ENCODE data around the gene ORC1. TPM values are rescaled to one million over a fixed set of nuclear protein-coding genes. Genes with fewer than 3 reads are reported as not detected.

Gene ORC1
- total RNA-seq, result 5.8 and 6.2 TPM in 2 replicates

DNA sequence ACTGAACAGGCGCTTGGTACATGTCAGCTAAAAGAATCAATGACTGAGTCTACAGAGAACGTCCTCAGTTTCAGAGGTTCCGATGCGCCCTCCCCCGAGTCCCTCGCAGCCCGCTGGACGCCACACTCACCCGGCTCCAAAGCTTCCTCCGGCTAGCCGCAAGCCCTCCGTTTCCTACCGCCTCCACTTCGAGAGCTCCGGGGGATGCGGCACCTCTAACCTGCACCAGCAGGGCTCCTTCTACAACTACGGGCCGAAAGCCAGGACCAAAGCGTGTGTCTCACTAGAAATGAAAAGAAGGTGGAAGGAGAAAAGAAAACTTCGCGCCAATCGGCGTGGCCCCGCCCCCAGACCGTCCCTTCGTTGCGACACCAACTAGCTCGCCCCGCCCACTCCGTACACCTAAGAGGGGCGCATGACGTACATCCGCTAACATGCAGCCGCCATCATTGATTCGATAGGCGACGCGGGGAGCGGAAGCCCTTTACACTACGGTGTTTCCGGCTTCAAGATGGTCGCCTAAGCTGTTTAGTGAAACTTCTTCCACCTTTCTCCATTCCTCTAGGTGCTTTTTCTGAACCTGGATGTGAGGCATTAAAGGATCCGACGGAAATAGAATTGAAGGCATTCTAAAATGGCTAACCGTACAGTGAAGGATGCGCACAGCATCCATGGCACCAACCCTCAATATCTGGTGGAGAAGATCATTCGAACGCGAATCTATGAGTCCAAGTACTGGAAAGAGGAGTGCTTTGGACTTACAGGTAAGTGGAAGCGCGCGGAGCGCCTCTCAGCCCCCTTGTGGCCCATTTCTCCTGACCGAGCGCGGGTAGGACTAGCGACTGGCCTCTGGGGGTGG lies at the start of gene ORC1, which contains the start of gene PRPF38A:
ORC1 (minus strand) TSS at position 308 of the 859 bp plus-strand sequence. CDS start 2,200 bp downstream, outside the sequence.
PRPF38A (plus strand) TSS at position 487 of the 859 bp plus-strand sequence; CDS start at position 635, 148 bp downstream.

DNA sequence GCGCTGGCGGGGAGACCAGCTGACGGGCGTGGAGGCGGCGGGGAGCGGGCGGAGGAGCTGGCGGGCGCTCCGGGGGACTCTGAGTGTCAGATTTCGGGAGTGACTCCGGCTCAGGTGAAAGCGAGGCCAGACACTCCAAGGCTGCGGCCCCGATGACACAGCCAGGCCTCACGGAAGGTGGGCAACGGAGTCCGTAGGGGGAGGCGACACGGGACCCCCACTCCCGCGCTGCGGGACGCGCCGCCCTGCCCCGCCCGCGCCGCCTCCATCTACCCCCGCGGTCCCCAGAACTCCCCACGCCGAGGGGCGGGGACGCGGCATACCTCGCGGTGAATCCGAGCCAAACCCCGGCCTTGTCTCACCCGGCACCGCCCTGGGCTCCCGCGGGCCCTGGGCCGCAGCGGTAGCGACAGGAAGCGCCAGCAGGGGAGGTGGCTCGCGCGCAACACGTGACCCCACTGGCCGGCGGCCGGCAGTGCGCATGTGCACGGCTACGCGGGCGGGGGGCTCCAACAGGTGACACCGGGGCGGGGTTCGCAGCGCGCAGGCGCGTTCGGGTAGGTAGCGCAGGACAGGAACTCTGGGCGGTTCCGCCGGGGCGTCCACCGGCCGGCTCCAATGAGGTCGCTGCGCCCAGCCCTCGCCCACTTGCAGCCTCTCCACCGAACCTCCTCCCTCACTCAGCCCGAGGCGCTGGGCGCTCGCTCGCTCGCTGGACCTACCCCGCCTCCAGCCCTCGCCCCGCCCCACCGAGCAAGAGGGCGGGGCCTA lies 38.3 kb downstream of the ORC1 start, which contains the start of gene CC2D1B:
CC2D1B (minus strand) TSS at position 460 of the 771 bp plus-strand sequence. CDS start 1,585 bp downstream, outside the sequence.

Other genes with a start within 250 kb of the ORC1 start
- gene CC2D1B, start 38.2 kb downstream of the ORC1 start, total RNA-seq, result 21.3 and 25.9 TPM in 2 replicates
- 12.1 and 17.3 TPM in 2 replicates for gene PRPF38A, start 179 bp upstream of the ORC1 start, total RNA-seq
- gene TUT4, start 148.7 kb upstream of the ORC1 start, total RNA-seq, result 15.0 and 16.5 TPM in 2 replicates
- gene GPX7, start 197.9 kb upstream of the ORC1 start, total RNA-seq, result 38.8 and 66.9 TPM in 2 replicates
- gene SHISAL2A, start 228.7 kb upstream of the ORC1 start, total RNA-seq, result not detected in 2 replicates

Measured in myometrial cell (primary cell).